ENCODE data around the gene ZNF512B.

DNA sequence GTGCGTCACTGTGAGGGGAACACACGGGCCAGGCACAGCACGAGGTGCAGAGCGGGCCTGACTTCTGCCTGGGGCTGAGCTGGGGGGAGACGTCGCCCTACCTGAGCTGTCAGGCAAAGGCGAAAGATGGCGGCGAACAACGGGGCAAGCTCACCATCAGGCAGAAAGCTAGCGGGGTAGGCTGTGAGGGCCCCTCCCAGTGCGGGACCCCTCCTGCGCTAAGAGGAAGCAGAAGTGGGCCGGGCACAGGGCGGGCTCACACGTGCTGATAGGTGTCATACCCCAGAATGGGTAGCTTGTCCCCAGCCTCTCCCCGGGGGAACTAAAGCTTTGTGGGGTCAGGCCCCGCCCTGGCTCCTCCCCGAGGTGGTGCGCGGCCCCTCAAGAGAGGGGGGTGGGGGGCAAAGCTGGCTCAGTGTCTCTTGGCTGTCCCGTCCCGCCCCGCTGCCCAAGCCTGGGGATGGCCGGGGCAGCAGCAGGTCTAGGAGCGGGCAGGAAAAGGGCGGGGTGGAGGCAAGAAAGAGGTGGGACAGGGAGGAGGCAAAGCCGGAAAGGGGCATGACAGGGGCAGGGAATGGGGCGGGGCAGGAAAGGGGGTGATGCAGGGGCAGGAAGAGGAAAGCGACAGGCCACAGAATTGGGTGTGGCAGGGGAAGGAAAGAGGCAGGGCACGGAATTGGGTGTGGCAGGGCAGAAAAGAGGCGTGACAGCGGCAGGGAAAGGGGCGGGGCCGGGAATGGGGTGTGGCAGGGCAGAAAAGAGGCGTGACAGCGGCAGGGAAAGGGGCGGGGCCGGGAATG is 28.2 kb downstream of the ZNF512B start:
- TF ChIP-seq ARNTL (CRISPR knock-in tag; IDR thresholded peaks at IDR 0.05; ENCODE audit: borderline replicate concordance, low read depth), result no peak
- no peak for TF ChIP-seq SNAI2 (CRISPR knock-in tag; IDR thresholded peaks at IDR 0.05)
- TF ChIP-seq, protein P1, sequence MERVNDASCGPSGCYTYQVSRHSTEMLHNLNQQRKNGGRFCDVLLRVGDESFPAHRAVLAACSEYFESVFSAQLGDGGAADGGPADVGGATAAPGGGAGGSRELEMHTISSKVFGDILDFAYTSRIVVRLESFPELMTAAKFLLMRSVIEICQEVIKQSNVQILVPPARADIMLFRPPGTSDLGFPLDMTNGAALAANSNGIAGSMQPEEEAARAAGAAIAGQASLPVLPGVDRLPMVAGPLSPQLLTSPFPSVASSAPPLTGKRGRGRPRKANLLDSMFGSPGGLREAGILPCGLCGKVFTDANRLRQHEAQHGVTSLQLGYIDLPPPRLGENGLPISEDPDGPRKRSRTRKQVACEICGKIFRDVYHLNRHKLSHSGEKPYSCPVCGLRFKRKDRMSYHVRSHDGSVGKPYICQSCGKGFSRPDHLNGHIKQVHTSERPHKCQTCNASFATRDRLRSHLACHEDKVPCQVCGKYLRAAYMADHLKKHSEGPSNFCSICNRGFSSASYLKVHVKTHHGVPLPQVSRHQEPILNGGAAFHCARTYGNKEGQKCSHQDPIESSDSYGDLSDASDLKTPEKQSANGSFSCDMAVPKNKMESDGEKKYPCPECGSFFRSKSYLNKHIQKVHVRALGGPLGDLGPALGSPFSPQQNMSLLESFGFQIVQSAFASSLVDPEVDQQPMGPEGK (CRISPR knock-in tag; IDR thresholded peaks at IDR 0.05; ENCODE audit: borderline replicate concordance), result no peak
- TF ChIP-seq ESRRG (CRISPR knock-in tag; IDR thresholded peaks at IDR 0.05), result no peak
- TF ChIP-seq TOX (CRISPR knock-in tag; IDR thresholded peaks at IDR 0.05; ENCODE audit: borderline replicate concordance), result no peak
- no peak for TF ChIP-seq ZFP3 (CRISPR knock-in tag; IDR thresholded peaks at IDR 0.05)
- TF ChIP-seq, protein P2, sequence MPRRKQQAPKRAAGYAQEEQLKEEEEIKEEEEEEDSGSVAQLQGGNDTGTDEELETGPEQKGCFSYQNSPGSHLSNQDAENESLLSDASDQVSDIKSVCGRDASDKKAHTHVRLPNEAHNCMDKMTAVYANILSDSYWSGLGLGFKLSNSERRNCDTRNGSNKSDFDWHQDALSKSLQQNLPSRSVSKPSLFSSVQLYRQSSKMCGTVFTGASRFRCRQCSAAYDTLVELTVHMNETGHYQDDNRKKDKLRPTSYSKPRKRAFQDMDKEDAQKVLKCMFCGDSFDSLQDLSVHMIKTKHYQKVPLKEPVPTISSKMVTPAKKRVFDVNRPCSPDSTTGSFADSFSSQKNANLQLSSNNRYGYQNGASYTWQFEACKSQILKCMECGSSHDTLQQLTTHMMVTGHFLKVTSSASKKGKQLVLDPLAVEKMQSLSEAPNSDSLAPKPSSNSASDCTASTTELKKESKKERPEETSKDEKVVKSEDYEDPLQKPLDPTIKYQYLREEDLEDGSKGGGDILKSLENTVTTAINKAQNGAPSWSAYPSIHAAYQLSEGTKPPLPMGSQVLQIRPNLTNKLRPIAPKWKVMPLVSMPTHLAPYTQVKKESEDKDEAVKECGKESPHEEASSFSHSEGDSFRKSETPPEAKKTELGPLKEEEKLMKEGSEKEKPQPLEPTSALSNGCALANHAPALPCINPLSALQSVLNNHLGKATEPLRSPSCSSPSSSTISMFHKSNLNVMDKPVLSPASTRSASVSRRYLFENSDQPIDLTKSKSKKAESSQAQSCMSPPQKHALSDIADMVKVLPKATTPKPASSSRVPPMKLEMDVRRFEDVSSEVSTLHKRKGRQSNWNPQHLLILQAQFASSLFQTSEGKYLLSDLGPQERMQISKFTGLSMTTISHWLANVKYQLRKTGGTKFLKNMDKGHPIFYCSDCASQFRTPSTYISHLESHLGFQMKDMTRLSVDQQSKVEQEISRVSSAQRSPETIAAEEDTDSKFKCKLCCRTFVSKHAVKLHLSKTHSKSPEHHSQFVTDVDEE (CRISPR knock-in tag; IDR thresholded peaks at IDR 0.05), result no peak
- TF ChIP-seq ZNF8 (CRISPR knock-in tag; IDR thresholded peaks at IDR 0.05), result no peak
- TF ChIP-seq RARB (CRISPR knock-in tag; IDR thresholded peaks at IDR 0.05), result no peak
- TF ChIP-seq ZFP30 (CRISPR knock-in tag; IDR thresholded peaks at IDR 0.05), result no peak
- no peak for TF ChIP-seq BACH2 (CRISPR knock-in tag; IDR thresholded peaks at IDR 0.05; ENCODE audit: borderline replicate concordance)
- TF ChIP-seq, protein P3, sequence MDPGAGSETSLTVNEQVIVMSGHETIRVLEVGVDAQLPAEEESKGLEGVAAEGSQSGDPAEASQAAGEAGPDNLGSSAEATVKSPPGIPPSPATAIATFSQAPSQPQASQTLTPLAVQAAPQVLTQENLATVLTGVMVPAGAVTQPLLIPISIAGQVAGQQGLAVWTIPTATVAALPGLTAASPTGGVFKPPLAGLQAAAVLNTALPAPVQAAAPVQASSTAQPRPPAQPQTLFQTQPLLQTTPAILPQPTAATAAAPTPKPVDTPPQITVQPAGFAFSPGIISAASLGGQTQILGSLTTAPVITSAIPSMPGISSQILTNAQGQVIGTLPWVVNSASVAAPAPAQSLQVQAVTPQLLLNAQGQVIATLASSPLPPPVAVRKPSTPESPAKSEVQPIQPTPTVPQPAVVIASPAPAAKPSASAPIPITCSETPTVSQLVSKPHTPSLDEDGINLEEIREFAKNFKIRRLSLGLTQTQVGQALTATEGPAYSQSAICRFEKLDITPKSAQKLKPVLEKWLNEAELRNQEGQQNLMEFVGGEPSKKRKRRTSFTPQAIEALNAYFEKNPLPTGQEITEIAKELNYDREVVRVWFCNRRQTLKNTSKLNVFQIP (CRISPR knock-in tag; IDR thresholded peaks at IDR 0.05; ENCODE audit: borderline replicate concordance, low read depth), result no peak

All from SK-N-SH treated with all-trans-retinoic acid at 6 μM for 48 hours (cell line).